HG03025 (cell line): Measurements from ENCODE around the gene ARL6IP4.
"Not testable (repeated sequence)": the region's sequence is repeated elsewhere in the genome, so short reads cannot be mapped to it uniquely, and the experiment has no call there.

ENCODE experiments used
- ATAC-seq: cut with Tn5 transposase; IDR thresholded peaks from one replicate; pipeline ENCODE4 v1.9.1; 2021; ENCODE audit warnings: mild to moderate bottlenecking, moderate library complexity; ENCODE audit not compliant: unreplicated experiment, low FRiP score

The ARL6IP4 gene

DNA sequence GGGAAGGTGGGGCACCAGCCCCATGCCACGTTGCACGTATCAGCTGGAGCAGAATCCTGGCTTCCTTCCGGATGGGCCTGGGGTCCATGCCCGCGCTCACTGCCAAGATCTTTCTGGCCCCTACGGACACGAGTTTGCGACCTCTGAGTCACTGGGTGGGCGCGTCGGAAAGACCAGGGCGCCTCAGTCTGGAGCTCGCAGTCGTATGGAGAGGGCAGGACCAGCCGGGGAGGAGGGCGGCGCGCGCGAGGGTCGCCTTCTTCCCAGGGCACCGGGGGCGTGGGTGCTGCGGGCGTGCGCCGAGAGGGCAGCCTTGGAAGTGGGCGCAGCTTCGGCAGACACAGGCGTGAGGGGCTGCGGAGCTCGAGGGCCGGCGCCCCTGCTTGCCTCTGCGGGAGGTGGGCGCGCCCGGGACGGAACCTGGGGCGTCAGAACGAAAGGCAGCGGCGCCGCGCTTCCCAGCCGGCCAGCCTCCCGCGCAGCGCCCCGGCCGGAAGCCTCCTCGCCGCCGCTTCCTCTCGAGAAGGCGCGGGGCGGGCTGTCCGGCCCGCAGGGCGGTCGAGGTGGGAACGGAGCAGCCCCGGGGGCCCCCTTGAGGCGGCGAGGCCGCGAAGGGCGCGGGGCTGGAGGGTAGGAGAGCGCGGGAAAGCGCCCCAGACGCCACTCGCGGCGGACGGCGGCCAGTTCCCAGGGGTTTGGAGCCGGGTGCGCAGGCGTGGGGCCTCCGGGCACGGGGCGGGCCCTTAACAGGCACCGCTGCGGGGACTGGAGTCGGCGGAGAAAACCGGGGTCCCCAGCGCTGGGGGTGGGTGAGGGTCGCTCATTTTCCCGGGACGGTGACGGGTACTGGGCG is at the start of gene ARL6IP4:
Gene ARL6IP4, plus strand, starts transcription at position 499 of the 853 bp plus-strand sequence. CDS start 459 bp downstream, outside the sequence.
- no peak for ATAC-seq

DNA sequence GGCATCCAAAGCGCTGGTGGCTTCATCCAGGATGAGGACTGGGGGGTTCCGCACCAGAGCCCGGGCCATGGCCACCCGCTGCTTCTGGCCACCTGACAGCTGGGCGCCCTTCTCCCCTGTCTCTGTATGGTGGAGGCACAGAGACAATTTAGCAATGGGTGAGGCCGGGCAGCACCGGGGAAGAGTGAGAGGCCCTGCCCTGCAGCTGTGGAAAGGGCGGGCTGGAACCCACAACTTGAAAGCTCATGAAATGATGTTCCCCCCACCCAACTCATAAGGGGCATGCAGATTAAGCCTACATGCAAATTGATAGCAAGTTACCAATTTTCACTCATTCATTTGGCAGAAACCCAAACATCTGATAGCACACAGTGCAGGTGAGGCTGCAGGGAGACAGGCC is 48.3 kb upstream of the ARL6IP4 start:
- no peak for ATAC-seq

DNA sequence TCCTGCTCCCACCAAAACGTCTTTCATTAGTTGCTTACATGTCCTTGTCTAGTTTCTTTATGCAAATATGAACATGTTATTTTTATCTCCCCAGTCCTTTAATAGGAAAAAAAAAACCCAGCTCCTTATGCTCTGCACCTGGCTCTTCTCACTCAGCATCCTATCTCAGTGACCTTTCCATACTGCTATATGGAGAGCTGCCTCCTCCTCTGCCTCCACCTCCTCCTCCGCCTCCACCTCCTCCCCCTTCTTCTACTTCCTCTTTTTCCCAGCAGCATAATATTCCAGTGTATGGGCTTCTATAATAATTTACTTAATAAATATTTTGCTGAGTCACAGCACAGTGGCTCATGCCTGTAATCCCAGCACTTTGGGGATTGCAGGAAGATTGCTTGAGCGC is 45.8 kb upstream of the ARL6IP4 start:
- no peak for ATAC-seq

- no peak for ATAC-seq
These were observed 45.2 kb upstream of the ARL6IP4 start for GRCh38 chr12:122935318-122935717.

GRCh38 chr12:122937622-122938091 is 42.8 kb upstream of the ARL6IP4 start:
- ATAC-seq: no peak

GRCh38 chr12:122939125-122939524 is 41.4 kb upstream of the ARL6IP4 start:
- no peak for ATAC-seq

- ATAC-seq: not testable (repeated sequence)
These were observed 39.1 kb upstream of the ARL6IP4 start for GRCh38 chr12:122941351-122941750.

DNA sequence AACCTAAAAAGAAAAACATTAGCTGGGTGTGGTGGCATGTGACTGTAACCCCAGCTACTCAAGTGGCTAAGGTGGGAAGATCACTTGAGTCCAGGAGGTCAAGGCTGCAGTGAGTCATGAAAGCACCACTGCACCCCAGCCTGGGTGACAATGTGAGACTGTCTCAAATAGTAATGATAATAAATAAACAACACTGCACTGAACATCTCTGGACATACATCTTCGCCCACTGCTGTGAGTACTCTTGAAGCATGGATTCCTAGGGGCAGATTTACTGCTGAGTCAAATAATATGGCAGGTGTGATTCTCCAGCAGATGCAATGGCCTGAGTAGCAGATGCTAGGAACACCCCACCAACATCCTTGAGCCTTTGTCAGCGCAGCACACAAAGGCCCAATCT is 37.8 kb upstream of the ARL6IP4 start:
- ATAC-seq: no peak

DNA sequence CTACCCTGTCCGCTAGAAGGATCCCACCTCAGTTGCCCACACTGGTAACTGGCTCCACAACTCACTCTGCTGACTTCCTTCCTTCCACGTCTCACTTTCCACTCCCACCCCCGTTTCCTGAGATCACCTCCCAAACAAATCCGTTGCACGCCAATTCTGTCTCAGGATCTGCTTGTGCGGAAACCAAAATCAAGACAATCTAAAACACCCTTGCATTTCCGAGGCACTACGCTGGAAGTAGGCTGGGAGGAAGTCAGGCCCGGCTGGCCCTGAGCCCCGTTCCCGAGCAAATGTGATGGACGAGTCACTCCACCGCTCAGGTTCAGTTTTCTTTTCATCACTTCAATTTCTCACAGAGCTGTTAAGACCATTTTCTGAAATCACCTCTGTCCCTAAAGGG is 37.3 kb upstream of the ARL6IP4 start:
- ATAC-seq: no peak

DNA sequence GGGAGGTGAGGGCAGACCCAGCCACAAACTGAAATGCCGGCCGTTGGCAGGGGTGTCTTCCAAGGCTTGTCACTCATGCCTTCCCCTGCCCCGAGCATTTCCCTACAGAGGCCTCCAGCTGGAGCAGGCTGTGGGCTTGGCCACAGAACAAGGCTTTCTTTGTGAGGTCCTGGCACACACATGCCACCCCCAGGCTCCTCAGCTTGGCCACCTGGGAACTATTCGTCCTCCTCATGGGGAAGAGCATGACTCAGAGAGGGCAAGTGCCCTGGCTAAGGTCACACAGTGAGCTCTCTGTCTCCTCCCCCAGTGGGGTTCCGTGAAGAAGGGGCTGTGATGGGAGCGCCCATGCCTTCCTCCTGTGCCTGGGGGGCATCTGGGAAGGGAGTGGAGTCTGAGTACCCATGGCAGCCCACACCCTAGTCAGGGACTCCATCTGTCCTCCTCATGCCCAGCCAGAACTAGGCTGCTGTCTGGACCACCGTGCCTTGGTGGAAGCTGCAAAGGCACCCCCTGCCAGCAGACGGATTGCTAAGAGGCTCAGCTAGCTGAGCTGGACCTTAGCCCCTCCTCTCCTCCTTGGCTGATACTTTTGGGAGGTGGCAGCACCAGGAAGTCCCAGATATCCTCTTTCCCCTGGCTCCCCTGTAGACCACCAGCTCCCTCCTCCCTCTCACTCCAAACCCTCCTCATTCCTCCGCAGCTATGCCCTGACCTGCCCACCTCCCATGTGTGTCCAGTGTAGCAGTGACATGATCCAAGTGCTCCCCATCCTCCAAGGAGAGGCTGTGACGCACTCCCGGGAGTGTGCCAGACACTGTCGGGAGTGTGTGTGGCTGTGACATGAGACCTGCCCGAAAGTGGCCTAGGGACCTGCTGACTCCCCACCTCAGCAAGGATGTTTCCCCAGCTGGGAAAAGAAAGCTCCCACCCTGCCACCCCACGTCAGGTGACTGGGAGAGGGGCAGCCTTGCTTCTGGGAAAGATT is 35.6 kb upstream of the ARL6IP4 start:
- no peak for ATAC-seq

DNA sequence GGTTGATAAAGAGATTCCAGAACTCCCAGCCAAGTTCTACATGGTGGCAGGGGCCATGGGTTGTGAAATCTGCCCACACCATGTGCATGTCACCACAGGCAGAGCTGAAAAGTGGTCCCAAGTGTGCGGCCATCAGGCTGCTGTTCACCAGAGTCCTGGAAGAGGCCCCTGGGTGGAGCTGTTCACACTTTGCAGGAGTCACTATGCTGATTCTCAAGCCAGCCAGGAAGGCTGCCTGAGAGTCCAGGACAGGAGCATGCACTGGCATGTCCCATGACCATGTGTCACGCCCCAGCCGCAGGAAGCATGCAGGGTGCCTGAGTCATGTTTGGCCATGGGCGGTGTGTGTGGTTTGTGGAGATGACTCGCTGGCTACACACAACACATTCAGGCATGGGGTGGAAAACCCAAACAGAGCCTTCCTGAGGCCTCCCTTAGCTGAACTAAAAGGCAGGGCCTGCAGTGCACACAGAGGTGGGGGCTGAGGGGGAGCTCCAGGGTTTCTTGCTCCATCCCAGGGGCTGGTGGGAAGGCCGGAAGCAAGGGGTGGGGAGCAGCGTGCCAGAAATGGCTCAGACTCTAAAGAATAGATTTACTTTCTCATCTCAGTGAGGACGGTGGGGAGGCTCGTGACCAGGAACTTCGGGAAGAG is 33.7 kb upstream of the ARL6IP4 start:
- ATAC-seq: no peak

DNA sequence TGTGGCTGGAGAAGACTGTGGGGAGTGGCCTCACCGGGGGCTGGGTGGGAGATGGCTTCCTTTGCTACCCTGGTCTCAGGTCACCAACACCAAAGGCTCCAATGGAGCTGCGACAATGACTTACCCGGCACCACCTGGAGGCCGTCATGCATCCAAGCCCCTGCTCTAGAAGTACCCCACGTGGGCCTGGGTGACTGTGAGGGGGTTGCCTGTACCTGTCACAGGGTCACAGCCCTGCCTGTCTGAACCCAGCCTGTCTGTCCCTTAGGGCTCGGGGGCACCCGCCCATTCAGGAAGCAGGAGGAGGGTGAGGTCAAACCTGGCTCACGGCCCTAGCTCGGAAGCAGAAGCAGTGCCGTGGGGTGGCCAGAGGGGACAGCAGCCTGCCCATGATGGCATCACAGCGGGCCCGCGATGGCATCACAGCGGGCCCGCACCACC is 33.1 kb upstream of the ARL6IP4 start:
- no peak for ATAC-seq

- ATAC-seq: no peak
These were observed 31.9 kb upstream of the ARL6IP4 start for GRCh38 chr12:122948605-122949004.

DNA sequence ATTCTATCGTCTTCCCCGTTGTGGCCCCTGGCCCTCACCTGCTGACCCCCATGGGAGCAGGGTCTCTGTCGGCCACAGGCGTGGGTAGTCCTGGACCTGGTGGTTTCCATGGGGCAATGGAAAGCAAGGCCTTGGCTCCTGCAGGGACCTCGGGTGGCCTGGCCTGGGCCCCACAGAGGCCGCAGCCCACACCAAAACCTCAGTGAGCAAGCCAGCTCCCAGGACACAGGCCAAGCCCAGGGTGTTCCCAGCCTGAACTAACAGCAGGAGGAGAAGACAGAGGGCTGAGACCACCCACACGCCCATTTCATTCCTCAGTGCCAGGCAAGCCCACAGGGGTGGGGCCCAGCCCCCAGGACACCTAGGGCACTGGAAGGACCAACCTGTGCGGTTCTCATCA is 31.1 kb upstream of the ARL6IP4 start:
- ATAC-seq: no peak

GRCh38 chr12:122949816-122950675 is 30.4 kb upstream of the ARL6IP4 start:
- no peak for ATAC-seq

GRCh38 chr12:122951406-122951805 is 29.1 kb upstream of the ARL6IP4 start:
- ATAC-seq: no peak

DNA sequence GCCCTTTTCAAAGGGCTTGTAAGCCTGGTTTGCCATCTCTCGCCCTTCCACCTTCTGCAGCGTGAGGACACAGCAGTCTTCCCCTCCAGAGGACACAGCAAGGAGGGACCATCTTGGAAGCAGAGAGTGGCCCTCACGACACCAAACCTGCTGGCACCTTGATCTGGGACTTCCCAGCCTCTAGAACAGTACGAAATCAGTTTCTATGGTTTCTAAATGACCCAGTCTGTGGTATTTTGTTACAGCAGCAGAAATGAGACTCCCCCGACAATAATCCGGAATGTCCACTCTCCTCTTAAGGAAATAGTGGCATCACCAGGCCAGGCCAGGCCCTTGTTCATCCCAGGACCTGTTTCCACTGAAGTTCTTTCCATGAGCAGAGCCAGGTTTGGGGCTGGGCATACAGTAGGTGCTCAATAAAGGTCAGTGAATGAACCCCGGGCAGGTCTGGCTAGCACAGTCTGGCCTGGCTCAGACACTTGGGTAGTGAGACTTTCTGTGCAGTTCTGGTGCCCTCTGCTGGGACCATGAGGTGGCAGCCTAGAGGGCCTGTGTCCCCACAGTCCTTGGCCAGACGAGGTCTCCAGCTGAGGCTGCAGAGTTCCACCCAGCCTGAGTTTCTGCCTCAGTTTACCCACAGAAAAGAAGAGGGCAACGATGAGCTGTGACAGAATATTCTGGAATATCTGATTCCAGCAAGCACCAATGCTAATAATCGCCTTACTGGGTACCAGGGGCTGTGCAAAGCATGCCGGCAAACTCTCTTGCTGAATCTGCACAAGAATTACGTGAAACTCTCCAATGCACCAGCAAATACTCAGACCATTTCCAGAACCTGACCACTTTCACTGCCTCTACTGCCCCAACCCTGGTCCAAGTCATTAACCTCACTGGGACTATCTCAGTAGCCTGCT is 28.2 kb upstream of the ARL6IP4 start:
- ATAC-seq: no peak

GRCh38 chr12:122955156-122955555 is 25.3 kb upstream of the ARL6IP4 start:
- ATAC-seq: no peak

GRCh38 chr12:122956035-122956434 is 24.4 kb upstream of the ARL6IP4 start:
- ATAC-seq: no peak
